Measurements from ENCODE around the gene PALMD. TPM values are rescaled to one million over a fixed set of nuclear protein-coding genes. Genes with fewer than 3 reads are reported as not detected.

PALMD gene, protein sequence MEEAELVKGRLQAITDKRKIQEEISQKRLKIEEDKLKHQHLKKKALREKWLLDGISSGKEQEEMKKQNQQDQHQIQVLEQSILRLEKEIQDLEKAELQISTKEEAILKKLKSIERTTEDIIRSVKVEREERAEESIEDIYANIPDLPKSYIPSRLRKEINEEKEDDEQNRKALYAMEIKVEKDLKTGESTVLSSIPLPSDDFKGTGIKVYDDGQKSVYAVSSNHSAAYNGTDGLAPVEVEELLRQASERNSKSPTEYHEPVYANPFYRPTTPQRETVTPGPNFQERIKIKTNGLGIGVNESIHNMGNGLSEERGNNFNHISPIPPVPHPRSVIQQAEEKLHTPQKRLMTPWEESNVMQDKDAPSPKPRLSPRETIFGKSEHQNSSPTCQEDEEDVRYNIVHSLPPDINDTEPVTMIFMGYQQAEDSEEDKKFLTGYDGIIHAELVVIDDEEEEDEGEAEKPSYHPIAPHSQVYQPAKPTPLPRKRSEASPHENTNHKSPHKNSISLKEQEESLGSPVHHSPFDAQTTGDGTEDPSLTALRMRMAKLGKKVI
- total RNA-seq, result 3.2 and 4.6 TPM in 2 replicates

DNA sequence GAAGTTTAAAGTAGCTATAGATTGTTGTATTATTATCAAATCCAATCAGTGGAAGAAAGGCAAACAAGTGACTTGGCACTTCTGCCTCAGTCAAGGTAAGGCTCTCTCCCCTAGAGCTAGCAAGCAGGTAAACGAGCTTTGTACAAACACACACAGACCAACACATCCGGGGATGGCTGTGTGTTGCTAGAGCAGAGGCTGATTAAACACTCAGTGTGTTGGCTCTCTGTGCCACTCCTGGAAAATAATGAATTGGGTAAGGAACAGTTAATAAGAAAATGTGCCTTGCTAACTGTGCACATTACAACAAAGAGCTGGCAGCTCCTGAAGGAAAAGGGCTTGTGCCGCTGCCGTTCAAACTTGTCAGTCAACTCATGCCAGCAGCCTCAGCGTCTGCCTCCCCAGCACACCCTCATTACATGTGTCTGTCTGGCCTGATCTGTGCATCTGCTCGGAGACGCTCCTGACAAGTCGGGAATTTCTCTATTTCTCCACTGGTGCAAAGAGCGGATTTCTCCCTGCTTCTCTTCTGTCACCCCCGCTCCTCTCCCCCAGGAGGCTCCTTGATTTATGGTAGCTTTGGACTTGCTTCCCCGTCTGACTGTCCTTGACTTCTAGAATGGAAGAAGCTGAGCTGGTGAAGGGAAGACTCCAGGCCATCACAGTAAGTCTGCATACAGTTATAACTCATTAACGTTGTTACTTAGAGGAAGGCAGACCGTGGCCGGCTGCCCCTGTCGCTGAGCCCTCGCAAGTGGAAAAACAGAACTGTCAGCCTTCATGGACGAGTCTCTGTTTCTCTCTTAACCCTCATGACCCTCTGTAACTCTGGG, at the start of gene PALMD:
Gene PALMD, plus strand, starts transcription at position 415 of the 833 bp plus-strand sequence. Its CDS starts 205 bp downstream, at position 620.

Other genes with a start within 250 kb of the PALMD start
- gene FRRS1, start 120.5 kb downstream of the PALMD start, total RNA-seq, result 8.5 and 23.0 TPM in 2 replicates
- 14.7 and 19.0 TPM in 2 replicates for gene AGL, start 204.2 kb downstream of the PALMD start, total RNA-seq

Measured in hair follicle dermal papilla cell (primary cell).